Measurements from ENCODE around the gene ACOT8.
"Not testable (repeated sequence)": the region's sequence is repeated elsewhere in the genome, so short reads cannot be mapped to it uniquely, and the experiment has no call there.

Gene ACOT8

GRCh38 chr20:45823949-45824835, 33.0 kb downstream of the ACOT8 start:
- peak; percentile 67 for DNase-seq

- DNase-seq, result no peak
These were observed 34.3 kb downstream of the ACOT8 start for GRCh38 chr20:45822857-45823256.

- DNase-seq, result no peak
These were observed 35.2 kb downstream of the ACOT8 start for GRCh38 chr20:45821947-45822346.

GRCh38 chr20:45819466-45819865, 37.7 kb downstream of the ACOT8 start:
- no peak for DNase-seq

GRCh38 chr20:45818239-45818638, 39.0 kb downstream of the ACOT8 start:
- no peak for DNase-seq

GRCh38 chr20:45817376-45818194, 39.6 kb downstream of the ACOT8 start:
- DNase-seq, result no peak

GRCh38 chr20:45816951-45817350, 40.2 kb downstream of the ACOT8 start:
- no peak for DNase-seq

- no peak for DNase-seq
These were observed 42.9 kb downstream of the ACOT8 start for GRCh38 chr20:45814314-45814713.

- no peak for DNase-seq
These were observed 43.7 kb downstream of the ACOT8 start for GRCh38 chr20:45813489-45813888.

GRCh38 chr20:45813006-45813340, 44.2 kb downstream of the ACOT8 start:
- DNase-seq, result no peak

- peak; percentile 96 for DNase-seq
These were observed 44.8 kb downstream of the ACOT8 start, which contains the start of gene UBE2C for GRCh38 chr20:45812157-45813005. UBE2C (plus strand) TSS chr20:45812644; CDS start chr20:45812696, 52 bp downstream.

GRCh38 chr20:45810191-45810970, 46.8 kb downstream of the ACOT8 start:
- DNase-seq, result no peak

GRCh38 chr20:45801851-45802250, 55.3 kb downstream of the ACOT8 start:
- DNase-seq, result no peak

- peak; percentile 69 for DNase-seq
These were observed 58.1 kb downstream of the ACOT8 start for GRCh38 chr20:45798935-45799642.

- not testable (repeated sequence) for DNase-seq
These were observed 59.2 kb downstream of the ACOT8 start for GRCh38 chr20:45797955-45798354.

GRCh38 chr20:45797510-45797909, 59.7 kb downstream of the ACOT8 start:
- not testable (repeated sequence) for DNase-seq

GRCh38 chr20:45796337-45797065, 60.7 kb downstream of the ACOT8 start:
- no peak for DNase-seq

- no peak for DNase-seq
These were observed 64.7 kb downstream of the ACOT8 start for GRCh38 chr20:45792317-45793118.
